H1 (cell line): ENCODE results near the gene FMN2.

Experiments used
- CTCF ChIP-seq, 3 experiments: IDR thresholded peaks; 1 replicate in 2 of 3; 2 replicates in 1 of 3; pipeline versions ENCODE4 v1.5.1 to v1.6.1; 2011; ENCODE audit warnings: low read length in 3 of 3, mild to moderate bottlenecking in 3 of 3, inconsistent platforms in 2 of 3, low read depth in 1 of 3, moderate library complexity in 1 of 3; ENCODE audit not compliant: insufficient read depth in 1 of 3; ENCODE audit errors: control extremely low read depth in 1 of 3
- POU5F1 ChIP-seq: IDR thresholded peaks from 2 replicates; pipeline ENCODE4 v1.6.1; 2011; ENCODE audit warnings: low read depth, mild to moderate bottlenecking, low read length, moderate library complexity

GRCh38 chr1:240343045-240343444 lies 251.4 kb downstream of the FMN2 start:
- TF ChIP-seq CTCF (IDR thresholded peaks at IDR 0.05; ENCODE audit: control extremely low read depth in 1 of 3, insufficient read depth in 1 of 3, low read depth in 1 of 3, low read length in 3 of 3) (no peak), POU5F1 (no peak)
